Smooth muscle cell of the coronary artery (primary cell): ENCODE data around the gene TMEM72. TPM values are rescaled to one million over a fixed set of nuclear protein-coding genes. Genes with fewer than 3 reads are reported as not detected.

Experiments used
- total RNA-seq: library from RNA; depleted of rRNA; stranded (reverse); fragments of >200 nt; gene quantifications from 2 replicates; pipeline ENCODE4 v1.2.3, GENCODE V29; 2014; ENCODE audit warnings: low replicate concordance

TMEM72 gene
- not detected in 2 replicates for total RNA-seq

DNA sequence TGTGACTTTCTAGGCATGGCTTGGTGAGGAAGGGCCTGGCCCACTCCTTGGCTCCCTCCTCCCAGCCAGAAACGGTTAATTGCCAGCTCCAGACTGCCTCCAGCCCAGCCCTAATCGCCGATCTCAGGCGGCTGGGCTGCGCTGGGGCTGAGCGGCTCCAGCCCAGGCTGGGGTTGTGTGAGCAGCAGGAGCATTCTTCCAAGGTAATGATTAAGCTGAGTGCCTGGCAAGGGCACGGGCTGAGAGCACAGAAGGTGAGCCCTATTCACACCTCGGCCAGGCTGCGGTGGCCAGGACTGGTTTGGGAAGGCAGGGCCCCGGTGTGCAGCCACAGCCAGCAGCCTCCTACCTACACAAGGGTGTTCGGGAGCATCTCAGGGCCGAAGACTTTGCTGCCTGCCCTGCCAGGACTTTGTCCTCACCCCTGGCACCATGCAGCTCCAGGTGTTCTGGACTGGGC, at the start of gene TMEM72:
Gene TMEM72, plus strand, starts transcription at position 257 of the 460 bp plus-strand sequence. Its CDS starts 176 bp downstream, at position 433.

DNA sequence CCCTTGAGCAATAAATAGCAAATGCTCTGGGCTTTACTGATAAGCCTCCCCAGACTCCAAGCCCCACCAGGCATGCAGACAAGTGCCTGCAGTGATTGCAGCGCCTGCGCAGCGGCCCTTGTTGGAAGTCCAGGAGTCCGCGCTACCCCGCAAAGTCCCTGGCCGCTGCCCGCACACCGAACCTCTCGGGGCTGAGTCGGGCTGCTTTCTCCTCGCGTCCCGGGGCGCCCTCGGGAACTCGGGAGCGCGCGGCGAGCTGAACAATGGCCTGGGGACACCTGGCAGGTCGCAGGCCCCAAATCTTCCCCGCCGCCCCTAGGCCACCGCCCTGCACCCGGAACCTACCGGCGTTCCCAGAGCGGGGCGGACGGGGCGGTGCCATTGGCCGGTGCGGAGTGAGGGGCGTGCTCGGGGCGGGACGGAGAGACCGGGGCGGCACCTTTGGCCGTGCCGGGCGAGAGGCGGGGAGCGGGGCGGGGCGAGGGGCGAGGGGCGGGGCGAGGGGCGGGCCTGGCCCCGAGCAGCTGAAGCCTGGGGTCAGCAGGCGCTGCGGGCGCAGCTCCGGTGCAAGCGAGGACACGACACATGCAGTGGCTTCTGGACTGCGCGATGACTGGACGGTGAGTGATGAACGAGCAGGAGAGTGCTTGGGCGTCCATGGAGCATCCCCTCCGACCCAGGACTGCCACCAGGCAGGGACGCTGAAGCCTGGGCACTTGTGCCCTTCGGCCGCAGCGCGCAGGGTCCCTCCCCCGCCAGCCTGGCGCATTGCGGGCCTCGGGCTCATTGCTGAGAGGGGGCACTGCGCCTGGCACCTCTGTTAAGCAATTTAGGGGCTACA, 48.3 kb downstream of the TMEM72 start, which contains the start of gene RASSF4:
Gene RASSF4, plus strand, starts transcription at position 556 of the 841 bp plus-strand sequence. CDS start 10,401 bp downstream, outside the sequence.

DNA sequence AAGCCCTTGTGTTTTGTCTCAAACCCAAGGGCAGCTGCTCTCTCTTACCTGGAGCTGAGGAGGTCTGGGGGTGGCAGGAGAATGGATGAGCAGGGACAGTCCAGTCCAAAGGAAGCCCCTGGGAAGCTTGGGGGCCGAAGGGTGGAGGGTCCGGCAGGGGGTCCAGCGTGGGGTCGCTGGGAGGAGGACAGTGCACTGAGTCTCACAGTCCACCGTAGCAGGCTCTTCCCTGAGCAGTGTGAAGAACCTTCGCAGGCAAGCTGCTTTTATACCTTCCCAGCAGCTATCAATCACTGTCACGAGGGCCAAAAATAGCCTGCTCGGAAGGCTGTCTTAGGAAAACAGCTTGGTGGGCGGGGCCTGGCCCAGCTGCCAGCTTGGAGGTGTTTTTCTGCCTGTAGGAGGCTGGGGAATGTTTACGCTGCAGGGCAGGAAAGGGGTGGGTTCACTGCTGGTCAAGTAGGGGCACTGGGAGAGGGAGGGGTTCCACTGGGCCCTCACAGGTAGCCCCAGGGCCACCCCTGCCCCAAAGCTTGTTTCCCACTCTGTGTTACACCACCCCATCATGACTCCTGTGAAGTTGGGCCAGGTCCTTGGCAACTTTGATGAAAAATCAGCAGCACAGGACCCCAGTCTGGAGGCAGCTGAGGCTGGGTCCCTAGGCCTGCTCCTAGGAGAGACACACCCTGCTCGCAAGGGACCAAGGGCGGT, 67.6 kb downstream of the TMEM72 start, which contains the start of gene DEPP1:
Gene DEPP1, minus strand, starts transcription at position 240 of the 711 bp plus-strand sequence. CDS start 779 bp downstream, outside the sequence.

Other genes with a start within 250 kb of the TMEM72 start
- 10.6 and 12.5 TPM in 2 replicates for gene RASSF4, start 48.5 kb downstream of the TMEM72 start, total RNA-seq
- gene DEPP1, start 67.5 kb downstream of the TMEM72 start, total RNA-seq, result 49.1 and 50.4 TPM in 2 replicates
- gene ZNF22, start 89.6 kb downstream of the TMEM72 start, total RNA-seq, result 3.3 and 15.9 TPM in 2 replicates